HG03571 (cell line): ENCODE measurements around the gene AGAP1.

ENCODE experiments used
- ATAC-seq: cut with Tn5 transposase; IDR thresholded peaks from one replicate; pipeline ENCODE4 v1.9.1; 2021; ENCODE audit not compliant: unreplicated experiment

The AGAP1 gene

GRCh38 chr2:235856151-235856854 is 362.5 kb downstream of the AGAP1 start:
- no peak for ATAC-seq

- ATAC-seq = no peak
Observed at GRCh38 chr2:235857598-235857997, 363.8 kb downstream of the AGAP1 start.

- ATAC-seq = no peak
Observed at GRCh38 chr2:235858881-235859280, 365.0 kb downstream of the AGAP1 start.

- no peak for ATAC-seq
Observed at GRCh38 chr2:235859651-235860050, 365.8 kb downstream of the AGAP1 start.

- no peak for ATAC-seq
Observed at GRCh38 chr2:235860111-235860510, 366.3 kb downstream of the AGAP1 start.

GRCh38 chr2:235860871-235861270 is 367.0 kb downstream of the AGAP1 start:
- no peak for ATAC-seq

- ATAC-seq = no peak
Observed at GRCh38 chr2:235861383-235861782, 367.5 kb downstream of the AGAP1 start.

- ATAC-seq = no peak
Observed at GRCh38 chr2:235863414-235863813, 369.6 kb downstream of the AGAP1 start.

GRCh38 chr2:235864302-235864701 is 370.5 kb downstream of the AGAP1 start:
- ATAC-seq = no peak

- ATAC-seq = no peak
Observed at GRCh38 chr2:235864733-235865515, 371.1 kb downstream of the AGAP1 start.

- ATAC-seq = no peak
Observed at GRCh38 chr2:235866373-235866772, 372.5 kb downstream of the AGAP1 start.

- no peak for ATAC-seq
Observed at GRCh38 chr2:235868224-235868623, 374.4 kb downstream of the AGAP1 start.

- no peak for ATAC-seq
Observed at GRCh38 chr2:235868645-235869044, 374.8 kb downstream of the AGAP1 start.

- no peak for ATAC-seq
Observed at GRCh38 chr2:235870515-235870914, 376.7 kb downstream of the AGAP1 start.

GRCh38 chr2:235876099-235876679 is 382.3 kb downstream of the AGAP1 start:
- no peak for ATAC-seq

GRCh38 chr2:235877275-235877802 is 383.5 kb downstream of the AGAP1 start:
- no peak for ATAC-seq

- no peak for ATAC-seq
Observed at GRCh38 chr2:235879116-235879515, 385.3 kb downstream of the AGAP1 start.

GRCh38 chr2:235883675-235884074 is 389.8 kb downstream of the AGAP1 start:
- no peak for ATAC-seq

GRCh38 chr2:235889302-235889630 is 395.4 kb downstream of the AGAP1 start:
- no peak for ATAC-seq

GRCh38 chr2:235893129-235893698 is 399.4 kb downstream of the AGAP1 start:
- ATAC-seq = no peak

- ATAC-seq = no peak
Observed at GRCh38 chr2:235894839-235895238, 401.0 kb downstream of the AGAP1 start.

GRCh38 chr2:235896061-235896460 is 402.2 kb downstream of the AGAP1 start:
- no peak for ATAC-seq
